ENCODE data around the gene BCL2. TPM values are rescaled to one million over a fixed set of nuclear protein-coding genes. Genes with fewer than 3 reads are reported as not detected.

BCL2 gene
- total and polyA plus RNA-seq, 2 donors from 2014 or later = 6.0 to 39.2 TPM

DNA sequence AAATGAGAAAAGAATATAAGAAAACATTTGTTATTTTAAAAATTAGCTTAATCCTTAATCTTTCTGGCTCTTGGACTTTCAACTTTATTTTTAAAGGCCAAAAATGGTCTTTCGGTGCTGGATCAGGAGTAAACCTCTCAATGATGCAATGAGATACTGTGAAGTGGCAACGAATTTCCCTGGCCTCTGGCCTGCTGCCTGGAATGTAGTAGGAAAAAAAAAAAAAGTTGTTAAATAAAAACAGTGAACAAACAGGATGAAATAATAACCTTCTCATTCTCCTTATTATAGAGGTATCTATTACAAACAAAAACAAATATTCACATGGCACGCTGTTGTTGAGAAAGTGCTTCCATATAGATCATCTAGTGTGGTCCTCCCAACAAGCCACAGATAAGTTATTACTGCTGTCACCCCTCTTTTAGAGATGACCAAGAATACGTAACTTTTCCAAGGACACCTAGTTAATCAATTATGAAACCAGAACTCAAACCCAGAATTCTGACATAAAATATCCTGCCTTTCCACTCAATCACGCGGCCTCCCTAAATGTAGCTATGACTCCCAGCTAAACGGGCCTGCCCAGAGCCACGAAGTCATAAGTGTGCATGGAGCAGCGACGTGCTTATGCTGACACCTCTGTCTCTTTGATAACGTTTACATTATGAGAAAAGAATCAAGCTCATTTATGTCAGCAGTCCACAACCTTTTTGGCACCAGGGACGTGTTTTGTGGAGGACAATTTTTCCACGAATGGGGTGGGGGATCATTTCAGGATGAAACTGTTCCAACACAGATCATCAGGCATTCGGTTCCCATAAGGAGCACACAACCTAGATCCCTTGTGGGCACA is 170.9 kb downstream of the BCL2 start:
- Histone ChIP-seq H3K27me3 (ENCODE audit: control insufficient read depth, insufficient read depth, low read length) (no peaks in the 10 kb centered on the region), H3K9ac (ENCODE audit: low read length in 3 of 3) (no peak overlapping the region), H3K9me3 (ENCODE audit: control insufficient read depth in 2 of 3, insufficient read depth in 1 of 3, low read length in 3 of 3) (no peaks in the 10 kb centered on the region), H3K4me1 (ENCODE audit: control insufficient read depth in 2 of 3, insufficient read depth in 2 of 3, low read depth in 1 of 3, low read length in 3 of 3) (peaks cover 0 to 10% (median 2%) of the 10 kb centered on the region in 3 donors), H3K4me3 (ENCODE audit: low read length in 3 of 3) (no peak overlapping the region), H3K27ac (ENCODE audit: low read depth in 2 of 2, low read length in 2 of 2) (peak overlapping the region in 1 of 2 donors; percentile 5), H3K36me3 (ENCODE audit: control insufficient read depth in 2 of 3, insufficient read depth in 3 of 3, low read length in 3 of 3) (no peaks in the 10 kb centered on the region)
- FAIRE-seq = no peak
- TF ChIP-seq, protein P1, sequence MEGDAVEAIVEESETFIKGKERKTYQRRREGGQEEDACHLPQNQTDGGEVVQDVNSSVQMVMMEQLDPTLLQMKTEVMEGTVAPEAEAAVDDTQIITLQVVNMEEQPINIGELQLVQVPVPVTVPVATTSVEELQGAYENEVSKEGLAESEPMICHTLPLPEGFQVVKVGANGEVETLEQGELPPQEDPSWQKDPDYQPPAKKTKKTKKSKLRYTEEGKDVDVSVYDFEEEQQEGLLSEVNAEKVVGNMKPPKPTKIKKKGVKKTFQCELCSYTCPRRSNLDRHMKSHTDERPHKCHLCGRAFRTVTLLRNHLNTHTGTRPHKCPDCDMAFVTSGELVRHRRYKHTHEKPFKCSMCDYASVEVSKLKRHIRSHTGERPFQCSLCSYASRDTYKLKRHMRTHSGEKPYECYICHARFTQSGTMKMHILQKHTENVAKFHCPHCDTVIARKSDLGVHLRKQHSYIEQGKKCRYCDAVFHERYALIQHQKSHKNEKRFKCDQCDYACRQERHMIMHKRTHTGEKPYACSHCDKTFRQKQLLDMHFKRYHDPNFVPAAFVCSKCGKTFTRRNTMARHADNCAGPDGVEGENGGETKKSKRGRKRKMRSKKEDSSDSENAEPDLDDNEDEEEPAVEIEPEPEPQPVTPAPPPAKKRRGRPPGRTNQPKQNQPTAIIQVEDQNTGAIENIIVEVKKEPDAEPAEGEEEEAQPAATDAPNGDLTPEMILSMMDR (IDR thresholded peaks at IDR 0.05; ENCODE audit: borderline replicate concordance, extremely low read depth, insufficient read depth) = no peak
- intact Hi-C loops (cut with DNase I) = no loop called here
- DNase-seq = no peak

DNA sequence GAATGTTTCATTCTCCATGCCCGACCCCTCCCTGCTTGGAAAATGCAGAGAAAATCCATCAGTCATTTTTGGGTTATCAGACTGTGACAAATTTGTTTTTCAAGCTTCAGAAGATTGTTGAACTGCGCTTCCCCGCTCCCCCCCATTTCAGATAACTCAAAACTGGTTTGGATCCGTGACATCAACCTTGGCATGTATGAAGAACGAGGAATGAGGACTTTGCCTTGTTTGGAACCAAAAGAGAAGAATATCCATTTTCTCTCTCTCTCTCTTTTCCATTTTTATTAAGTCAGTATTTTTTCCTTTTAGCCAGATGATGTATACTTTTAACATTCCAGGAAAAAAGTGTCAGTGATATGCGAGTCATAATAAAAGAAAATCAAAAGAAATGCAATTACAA is 171.6 kb downstream of the BCL2 start:
- intact Hi-C loops (cut with DNase I) = no loop called here

DNA sequence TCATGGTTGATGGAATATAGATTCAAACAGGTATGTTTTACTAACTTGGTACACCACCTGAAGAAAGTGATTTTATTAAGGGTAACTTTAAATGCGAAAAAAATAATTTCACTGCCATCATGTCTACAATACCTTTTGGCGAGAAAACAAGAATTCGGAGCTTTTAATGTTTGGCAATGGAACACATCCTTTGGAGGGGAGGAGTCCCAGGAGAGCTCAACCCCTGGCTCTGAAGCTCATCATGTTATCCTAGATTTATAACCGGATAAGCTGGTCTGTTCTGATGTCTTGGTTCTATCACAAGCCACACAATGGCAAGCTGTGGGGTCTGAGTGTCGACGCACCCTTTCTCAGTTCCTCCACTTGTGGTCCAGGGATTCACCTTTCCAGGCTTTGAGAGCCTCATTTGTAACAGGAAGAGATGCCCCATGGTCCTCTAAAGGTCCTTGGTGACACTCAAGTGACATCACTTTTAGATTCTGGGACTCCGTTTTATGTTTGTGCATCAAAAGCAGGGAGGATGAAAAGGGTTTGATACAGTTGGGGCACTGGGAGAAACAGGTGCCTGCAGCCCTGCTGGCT is 172.7 kb downstream of the BCL2 start:
- H3K4me1 ChIP-seq (ENCODE audit: control insufficient read depth in 2 of 3, insufficient read depth in 2 of 3, low read depth in 1 of 3, low read length in 3 of 3) = peaks cover 0 to 12% (median 7%) of the 10 kb centered on the region in 3 donors
- no peaks in the 10 kb centered on the region for H3K27me3 ChIP-seq (ENCODE audit: control insufficient read depth, insufficient read depth, low read length)
- TF ChIP-seq, protein P1 (IDR thresholded peaks at IDR 0.05; ENCODE audit: borderline replicate concordance, extremely low read depth, insufficient read depth) = no peak
- no peaks in the 10 kb centered on the region for H3K9me3 ChIP-seq (ENCODE audit: control insufficient read depth in 2 of 3, insufficient read depth in 1 of 3, low read length in 3 of 3)
- no peak overlapping the region for H3K27ac ChIP-seq (ENCODE audit: low read depth in 2 of 2, low read length in 2 of 2)
- DNase-seq (no peak), FAIRE-seq (no peak)
- intact Hi-C loops (cut with DNase I) = no loop called here
- H3K4me3 ChIP-seq (ENCODE audit: low read length in 3 of 3) = no peak overlapping the region
- H3K36me3 ChIP-seq (ENCODE audit: control insufficient read depth in 2 of 3, insufficient read depth in 3 of 3, low read length in 3 of 3) = no peaks in the 10 kb centered on the region
- H3K9ac ChIP-seq (ENCODE audit: low read length in 3 of 3) = no peak overlapping the region

More for the DNA sequence above, 171.6 kb downstream of the BCL2 start:
- DNase-seq (no peak), FAIRE-seq (no peak)
- no peak overlapping the region for H3K4me3 ChIP-seq (ENCODE audit: low read length in 3 of 3)
- peak overlapping the region in 1 of 2 donors; percentile 20 for H3K27ac ChIP-seq (ENCODE audit: low read depth in 2 of 2, low read length in 2 of 2)
- H3K36me3 ChIP-seq (ENCODE audit: control insufficient read depth in 2 of 3, insufficient read depth in 3 of 3, low read length in 3 of 3) = no peaks in the 10 kb centered on the region
- H3K9me3 ChIP-seq (ENCODE audit: control insufficient read depth in 2 of 3, insufficient read depth in 1 of 3, low read length in 3 of 3) = no peaks in the 10 kb centered on the region
- H3K27me3 ChIP-seq (ENCODE audit: control insufficient read depth, insufficient read depth, low read length) = no peaks in the 10 kb centered on the region
- TF ChIP-seq, protein P1 (IDR thresholded peaks at IDR 0.05; ENCODE audit: borderline replicate concordance, extremely low read depth, insufficient read depth) = no peak
- no peak overlapping the region for H3K9ac ChIP-seq (ENCODE audit: low read length in 3 of 3)
- H3K4me1 ChIP-seq (ENCODE audit: control insufficient read depth in 2 of 3, insufficient read depth in 2 of 3, low read depth in 1 of 3, low read length in 3 of 3) = peaks cover 0 to 12% (median 7%) of the 10 kb centered on the region in 3 donors
